SJSA1 (cell line): Measurements from ENCODE around the gene DRAXIN. TPM values are rescaled to one million over a fixed set of nuclear protein-coding genes. Genes with fewer than 3 reads are reported as not detected.

ENCODE experiments used
- DNase-seq, 2 experiments: peaks; one replicate each; pipeline ENCODE4 v3.0.0-alpha.2; 2015 to 2020; ENCODE audit warnings: low spot score in 2 of 2, low read depth in 1 of 2
- H3K27ac ChIP-seq: fragments of 250-450 bp; sonication (Bioruptor Pico); 2 replicates; pipeline ENCODE4 v1.5.1; 2020; ENCODE audit warnings: mild to moderate bottlenecking, moderate library complexity
- H3K27me3 ChIP-seq: fragments of 250-450 bp; sonication (Bioruptor Pico); replicated peaks from 2 replicates; pipeline ENCODE4 v1.5.1; 2020; ENCODE audit warnings: mild to moderate bottlenecking, moderate library complexity
- H3K36me3 ChIP-seq: fragments of 250-450 bp; sonication (Bioruptor Pico); 2 replicates; pipeline ENCODE4 v1.5.1; 2020; ENCODE audit warnings: mild to moderate bottlenecking
- H3K4me1 ChIP-seq: fragments of 250-450 bp; sonication (Bioruptor Pico); replicated peaks from 2 replicates; pipeline ENCODE4 v1.6.1; 2021; ENCODE audit warnings: mild to moderate bottlenecking
- H3K4me3 ChIP-seq: fragments of 250-450 bp; sonication (Bioruptor Pico); 2 replicates; pipeline ENCODE4 v1.5.1; 2020; ENCODE audit warnings: mild to moderate bottlenecking
- H3K9me3 ChIP-seq: fragments of 250-450 bp; sonication (Bioruptor Pico); replicated peaks from 2 replicates; pipeline ENCODE4 v1.5.1; 2020; ENCODE audit warnings: mild to moderate bottlenecking
- total RNA-seq: library from RNA; depleted of rRNA; stranded (reverse); fragments of >200 nt; shearing (Covaris generic); gene quantifications from 2 replicates; pipeline ENCODE4 v1.2.3, GENCODE V29; 2014; rRNA removed

DRAXIN gene
- total RNA-seq, 1 experiment from 2014 or later, result not detected

GRCh38 chr1:11766429-11766776 lies 74.9 kb downstream of the DRAXIN start:
- Histone ChIP-seq H3K27ac (no peak overlapping the region), H3K27me3 (peaks cover 22% of the 10 kb centered on the region), H3K4me1 (no peaks in the 10 kb centered on the region), H3K4me3 (no peak overlapping the region), H3K9me3 (no peaks in the 10 kb centered on the region), H3K36me3 (no peaks in the 10 kb centered on the region)
- no peak for DNase-seq

DNA sequence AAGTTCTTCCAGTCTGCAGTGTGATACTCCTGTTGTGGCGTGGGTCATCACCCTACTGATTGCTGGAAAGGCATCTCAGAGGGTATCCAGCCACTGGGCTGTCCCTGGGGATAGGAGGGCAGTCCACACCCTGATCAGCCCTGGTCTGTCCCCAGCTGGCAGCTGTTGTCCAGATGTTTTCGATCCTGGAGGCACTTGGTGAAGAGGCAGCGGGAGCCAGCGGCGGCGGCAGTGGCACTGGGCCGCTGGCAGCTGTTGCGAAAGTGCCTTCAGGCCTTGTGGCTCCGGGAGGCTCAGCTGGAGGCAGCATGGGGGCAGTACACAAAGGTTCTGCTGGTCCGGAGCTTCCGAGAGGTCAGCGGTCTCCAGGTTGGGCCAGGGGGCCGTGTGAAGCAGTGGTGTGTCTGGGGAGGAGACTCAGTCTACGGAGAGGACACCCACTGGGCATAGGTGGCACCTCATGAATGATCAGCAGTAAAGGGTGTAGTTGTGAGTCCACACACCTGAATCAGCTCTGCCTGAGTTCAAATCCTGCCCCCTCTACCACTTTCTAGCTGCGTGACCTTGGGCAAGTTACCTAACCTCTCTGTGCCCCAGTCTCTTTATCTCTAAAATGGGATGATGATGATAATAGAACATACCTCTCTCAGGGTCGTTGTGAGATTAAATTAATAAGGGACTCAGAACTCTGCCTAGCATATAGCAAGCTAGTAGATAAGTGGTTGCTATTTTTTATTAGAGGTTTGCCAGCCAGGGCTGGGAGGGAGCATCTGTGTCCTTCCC lies 76.6 kb downstream of the DRAXIN start:
- Histone ChIP-seq H3K27me3 (peaks cover 15% of the 10 kb centered on the region), H3K9me3 (no peaks in the 10 kb centered on the region), H3K36me3 (no peaks in the 10 kb centered on the region), H3K27ac (no peak overlapping the region), H3K4me3 (no peak overlapping the region), H3K4me1 (no peaks in the 10 kb centered on the region)
- no peak for DNase-seq

- Histone ChIP-seq H3K4me1 (no peaks in the 10 kb centered on the region), H3K9me3 (no peaks in the 10 kb centered on the region), H3K4me3 (no peak overlapping the region), H3K36me3 (no peaks in the 10 kb centered on the region), H3K27ac (no peak overlapping the region), H3K27me3 (peaks cover 17% of the 10 kb centered on the region)
- no peak for DNase-seq
Observed at GRCh38 chr1:11768821-11769220, 77.3 kb downstream of the DRAXIN start.

DNA sequence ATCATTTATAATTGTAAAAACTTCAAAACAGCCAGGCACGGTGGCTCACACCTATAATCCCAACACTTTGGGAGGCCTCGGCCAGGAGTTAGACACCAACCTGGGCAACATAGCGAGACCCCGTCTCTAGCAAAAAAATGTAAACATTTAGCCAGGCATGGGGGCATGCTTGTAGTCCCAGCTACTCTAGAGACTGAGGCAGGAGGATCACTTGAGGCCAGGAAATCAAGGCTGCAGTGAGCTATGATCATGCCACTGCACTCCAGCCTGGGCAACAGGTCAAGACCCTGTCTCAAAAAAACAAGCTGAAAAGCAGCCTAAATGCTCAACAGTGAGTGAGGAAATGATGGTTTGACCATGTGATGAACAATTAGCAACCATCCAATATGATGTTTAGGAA lies 77.8 kb downstream of the DRAXIN start:
- H3K4me3 ChIP-seq, result no peak overlapping the region
- H3K36me3 ChIP-seq, result no peaks in the 10 kb centered on the region
- H3K9me3 ChIP-seq, result no peaks in the 10 kb centered on the region
- DNase-seq, result no peak
- peaks cover 20% of the 10 kb centered on the region for H3K27me3 ChIP-seq
- no peaks in the 10 kb centered on the region for H3K4me1 ChIP-seq
- H3K27ac ChIP-seq, result no peak overlapping the region

- Histone ChIP-seq H3K27ac (no peak overlapping the region), H3K4me3 (no peak overlapping the region), H3K36me3 (no peaks in the 10 kb centered on the region), H3K9me3 (no peaks in the 10 kb centered on the region), H3K27me3 (peaks cover 21% of the 10 kb centered on the region), H3K4me1 (no peaks in the 10 kb centered on the region)
- no peak for DNase-seq
Observed at GRCh38 chr1:11770011-11770410, 78.5 kb downstream of the DRAXIN start.

DNA sequence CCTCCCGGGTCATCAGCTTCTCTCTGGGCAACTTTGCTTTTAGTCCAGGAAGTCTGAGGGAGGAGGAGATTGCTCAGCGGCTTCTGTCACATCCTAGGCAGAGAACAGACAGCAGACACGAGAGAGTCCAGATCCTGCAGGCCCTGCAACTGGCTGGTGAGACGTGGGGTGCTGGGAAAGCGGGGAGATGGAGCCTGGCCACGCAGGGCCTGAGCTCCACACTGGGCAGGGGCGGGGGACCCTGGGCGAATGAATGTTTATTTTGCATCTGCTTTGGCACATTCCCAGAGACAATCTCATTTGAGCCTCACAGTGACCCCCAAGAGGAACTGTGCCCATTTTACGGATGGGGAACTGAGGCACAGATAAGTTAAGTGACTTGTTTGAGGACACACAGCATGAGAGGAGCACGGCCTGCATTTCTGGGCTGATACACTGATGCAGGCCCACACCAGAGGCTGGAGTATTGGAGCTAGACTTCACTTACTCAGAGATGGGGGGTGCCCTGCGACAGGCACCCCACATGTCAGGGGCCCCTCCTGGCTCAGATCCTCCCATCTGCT lies 80.1 kb downstream of the DRAXIN start:
- no peak overlapping the region for H3K4me3 ChIP-seq
- H3K9me3 ChIP-seq, result no peaks in the 10 kb centered on the region
- DNase-seq, result no peak
- no peaks in the 10 kb centered on the region for H3K36me3 ChIP-seq
- H3K27ac ChIP-seq, result no peak overlapping the region
- no peaks in the 10 kb centered on the region for H3K4me1 ChIP-seq
- peaks cover 21% of the 10 kb centered on the region for H3K27me3 ChIP-seq

- H3K36me3 ChIP-seq, result no peaks in the 10 kb centered on the region
- H3K4me3 ChIP-seq, result no peak overlapping the region
- no peaks in the 10 kb centered on the region for H3K9me3 ChIP-seq
- no peak overlapping the region for H3K27ac ChIP-seq
- no peaks in the 10 kb centered on the region for H3K4me1 ChIP-seq
- no peak for DNase-seq
- H3K27me3 ChIP-seq, result peaks cover 21% of the 10 kb centered on the region
Observed at GRCh38 chr1:11772458-11772857, 80.9 kb downstream of the DRAXIN start.

- peaks cover 15% of the 10 kb centered on the region; the same call in 1 of the 2 replicates for H3K27me3 ChIP-seq
- H3K4me3 ChIP-seq, result no peak overlapping the region
- H3K36me3 ChIP-seq, result no peaks in the 10 kb centered on the region
- H3K9me3 ChIP-seq, result no peaks in the 10 kb centered on the region
- no peaks in the 10 kb centered on the region for H3K4me1 ChIP-seq
- DNase-seq, result no peak
- H3K27ac ChIP-seq, result no peak overlapping the region
Observed at GRCh38 chr1:11774753-11775152, 83.2 kb downstream of the DRAXIN start.

Other genes with a start within 250 kb of the DRAXIN start
- gene DISP3, start 212.6 kb upstream of the DRAXIN start, total RNA-seq, result not detected in 2 replicates
- gene FBXO2, start 37.3 kb upstream of the DRAXIN start, total RNA-seq, result not detected in 2 replicates
- gene FBXO44, start 36.8 kb upstream of the DRAXIN start, total RNA-seq, result 3.2 and 7.8 TPM in 2 replicates
- 0.25 and 2.9 TPM in 2 replicates for gene FBXO6, start 27.5 kb upstream of the DRAXIN start, total RNA-seq
- gene MAD2L2, start 10.6 kb upstream of the DRAXIN start, total RNA-seq, result 118 and 132 TPM in 2 replicates
- gene AGTRAP, start 44.4 kb downstream of the DRAXIN start, total RNA-seq, result 22.5 and 22.6 TPM in 2 replicates
- gene C1orf167, start 70.5 kb downstream of the DRAXIN start, total RNA-seq, result not detected in 2 replicates
- 6.3 and 10.4 TPM in 2 replicates for gene MTHFR, start 114.3 kb downstream of the DRAXIN start, total RNA-seq
- gene CLCN6, start 114.5 kb downstream of the DRAXIN start, total RNA-seq, result 3.4 and 5.1 TPM in 2 replicates
- not detected in 2 replicates for gene NPPA, start 156.1 kb downstream of the DRAXIN start, total RNA-seq
- 112 and 320 TPM in 2 replicates for gene NPPB, start 167.2 kb downstream of the DRAXIN start, total RNA-seq
- 85.2 and 102 TPM in 2 replicates for gene KIAA2013, start 234.7 kb downstream of the DRAXIN start, total RNA-seq
- gene PLOD1, start 243.0 kb downstream of the DRAXIN start, total RNA-seq, result 229 and 382 TPM in 2 replicates